HG03571 (cell line): ENCODE measurements around the gene GDPGP1.
"Not testable (repeated sequence)": the region's sequence is repeated elsewhere in the genome, so short reads cannot be mapped to it uniquely, and the experiment has no call there.

Experiments
- ATAC-seq: cut with Tn5 transposase; IDR thresholded peaks from one replicate; pipeline ENCODE4 v1.9.1; 2021; ENCODE audit not compliant: unreplicated experiment

GDPGP1 gene

GRCh38 chr15:90259524-90259923 is 25.5 kb downstream of the GDPGP1 start:
- peak; percentile 72 for ATAC-seq

GRCh38 chr15:90260731-90261130 is 26.7 kb downstream of the GDPGP1 start:
- ATAC-seq: not testable (repeated sequence)

DNA sequence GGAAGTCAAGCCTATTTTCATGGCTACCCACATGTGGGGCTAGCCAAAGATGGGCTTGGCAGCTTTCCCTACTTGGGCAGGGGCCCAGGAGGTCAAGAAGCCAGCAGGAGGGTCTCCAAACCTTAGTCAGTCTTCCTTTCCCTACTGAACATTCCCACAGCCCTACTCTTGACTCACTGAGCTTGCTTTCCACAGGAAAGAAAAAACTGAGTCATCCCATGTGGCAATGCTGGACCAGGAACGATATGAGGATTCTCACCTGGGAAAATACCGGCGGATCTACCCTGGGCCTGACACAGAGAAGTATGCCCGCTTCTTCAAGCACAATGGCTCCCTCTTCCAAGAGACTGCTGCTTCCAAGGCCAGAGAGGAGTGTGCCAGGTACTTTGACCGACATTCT is 27.8 kb downstream of the GDPGP1 start:
- no peak for ATAC-seq

- no peak for ATAC-seq
Observed at GRCh38 chr15:90262426-90262825, 28.4 kb downstream of the GDPGP1 start.

DNA sequence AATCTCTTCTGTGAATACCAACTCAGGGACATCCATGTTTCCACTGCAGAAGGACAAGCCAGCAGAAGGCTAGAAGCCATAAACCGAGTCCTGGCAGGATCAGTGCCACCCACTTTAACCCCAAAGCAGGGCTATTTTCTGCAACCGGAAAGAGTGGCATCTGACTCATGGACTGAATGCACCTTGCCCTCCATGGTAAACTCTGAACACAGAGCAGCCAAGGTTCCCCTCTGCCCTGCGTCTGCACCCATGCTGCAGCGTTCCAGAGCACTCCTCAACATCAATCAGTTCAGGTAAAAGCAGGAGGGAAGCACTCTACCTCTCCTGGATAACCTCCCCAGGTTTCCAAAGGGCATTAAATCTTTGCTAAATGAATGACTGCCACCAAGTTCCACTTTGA is 30.7 kb downstream of the GDPGP1 start:
- no peak for ATAC-seq

- peak; percentile 85 for ATAC-seq
Observed at GRCh38 chr15:90265271-90266060, 31.5 kb downstream of the GDPGP1 start, which contains the start of gene NGRN. NGRN (plus strand) TSS chr15:90265672; CDS start chr15:90265713, 41 bp downstream.

DNA sequence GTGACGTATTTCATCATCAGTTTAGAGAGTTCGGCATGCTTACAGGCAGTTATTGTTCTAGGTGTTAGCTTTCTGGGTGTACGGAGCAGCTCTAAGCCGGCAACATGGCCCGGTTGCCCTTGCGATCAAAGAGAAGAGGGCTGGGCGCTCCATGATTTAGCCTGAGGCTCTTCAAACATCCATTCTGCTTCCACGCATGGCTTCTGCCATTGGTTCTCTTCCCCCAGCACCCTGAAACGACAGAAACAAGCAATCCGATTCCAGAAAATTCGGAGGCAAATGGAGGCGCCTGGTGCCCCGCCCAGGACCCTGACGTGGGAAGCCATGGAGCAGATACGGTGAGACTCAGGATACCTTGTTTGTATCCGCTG is 32.0 kb downstream of the GDPGP1 start:
- ATAC-seq: peak; percentile 9

DNA sequence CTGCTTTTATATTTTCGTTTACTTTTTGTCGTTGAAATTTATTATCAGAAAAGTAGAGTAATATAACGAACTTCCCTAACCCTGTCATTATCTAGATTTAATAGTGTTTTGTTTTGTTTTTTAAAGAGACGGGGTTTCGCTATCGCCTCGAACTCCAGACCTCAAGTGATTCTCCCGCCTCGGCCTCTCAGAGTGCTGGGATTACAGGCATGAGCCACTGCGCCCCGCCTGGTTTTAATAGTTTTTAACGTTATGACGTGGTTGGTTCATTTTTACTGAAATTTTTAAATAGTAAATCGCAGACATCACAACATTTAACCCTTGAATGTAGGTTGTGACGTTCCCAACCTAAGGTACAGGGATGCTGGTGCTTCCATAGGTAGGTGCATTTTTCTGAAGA is 32.5 kb downstream of the GDPGP1 start:
- ATAC-seq: no peak

GRCh38 chr15:90268415-90268814 is 34.4 kb downstream of the GDPGP1 start:
- no peak for ATAC-seq

GRCh38 chr15:90270502-90271150 is 36.6 kb downstream of the GDPGP1 start:
- no peak for ATAC-seq

DNA sequence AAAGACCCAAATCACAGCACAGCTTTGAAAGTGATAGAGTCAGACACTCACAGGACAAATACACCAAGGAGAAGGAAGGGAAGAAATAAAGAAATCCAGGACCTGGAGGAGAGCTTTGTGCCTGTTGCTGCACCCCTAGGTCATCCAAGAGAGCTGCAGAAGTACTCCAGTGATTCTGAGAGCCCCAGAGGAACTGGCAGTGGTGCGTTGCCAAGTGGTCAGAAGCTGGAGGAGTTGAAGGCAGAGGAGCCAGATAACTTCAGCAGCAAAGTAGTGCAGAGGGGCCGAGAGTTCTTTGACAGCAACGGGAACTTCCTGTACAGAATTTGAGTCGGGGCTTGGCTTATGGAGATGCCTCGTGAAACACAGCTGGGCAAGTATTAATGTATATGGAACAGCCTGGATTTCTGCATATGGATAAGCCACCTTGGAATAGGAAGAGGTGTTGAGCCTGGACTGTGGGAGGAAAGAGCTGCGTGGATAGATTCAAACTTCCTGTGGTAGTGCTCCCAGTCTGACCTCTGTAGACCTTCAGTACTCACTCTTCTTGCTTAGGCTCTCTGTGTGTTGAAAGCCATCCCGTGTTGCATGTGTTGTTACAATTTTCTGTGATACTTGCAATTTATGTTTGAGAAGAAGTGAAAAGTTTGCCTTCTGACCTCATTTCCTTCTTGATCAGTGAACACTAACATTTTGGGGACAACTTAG is 37.6 kb downstream of the GDPGP1 start:
- ATAC-seq: no peak

- ATAC-seq: not testable (repeated sequence)
Observed at GRCh38 chr15:90278467-90278866, 44.5 kb downstream of the GDPGP1 start.

GRCh38 chr15:90280743-90281142 is 46.7 kb downstream of the GDPGP1 start:
- ATAC-seq: not testable (repeated sequence)

DNA sequence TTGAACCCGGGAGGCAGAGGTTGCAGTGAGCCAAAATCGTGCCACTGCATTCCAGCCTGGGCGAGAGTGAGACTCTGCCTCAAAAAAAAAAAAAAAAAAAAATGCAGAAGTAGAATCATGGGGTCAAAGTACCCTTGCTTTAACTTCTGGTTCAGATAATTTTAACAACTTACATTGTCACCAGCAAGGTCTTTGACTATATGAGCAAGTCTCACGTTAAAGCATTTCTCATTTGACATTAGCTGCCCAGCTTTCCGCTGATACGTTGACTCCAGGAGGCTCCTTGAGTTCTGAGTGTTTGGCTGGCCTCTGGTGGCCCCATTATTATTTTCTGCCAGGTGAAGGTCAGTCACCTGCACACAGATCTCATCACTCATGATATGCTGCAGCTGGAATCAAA is 47.6 kb downstream of the GDPGP1 start:
- ATAC-seq: not testable (repeated sequence)

- no peak for ATAC-seq
Observed at GRCh38 chr15:90286678-90287077, 52.7 kb downstream of the GDPGP1 start.

- no peak for ATAC-seq
Observed at GRCh38 chr15:90287101-90287500, 53.1 kb downstream of the GDPGP1 start.

- ATAC-seq: no peak
Observed at GRCh38 chr15:90287946-90288345, 53.9 kb downstream of the GDPGP1 start.

GRCh38 chr15:90291679-90292356 is 57.8 kb downstream of the GDPGP1 start:
- ATAC-seq: no peak

GRCh38 chr15:90293040-90293810 is 59.2 kb downstream of the GDPGP1 start:
- not testable (repeated sequence) for ATAC-seq

GRCh38 chr15:90294159-90294558 is 60.1 kb downstream of the GDPGP1 start:
- ATAC-seq: no peak
